ENCODE results near the gene BRD3.
A peak's percentile ranks its signal among the peaks of the same experiment; 100 is the strongest.

Gene BRD3

GRCh38 chr9:134035041-134036039 lies 32.5 kb downstream of the BRD3 start:
- DNase-seq = no peak

GRCh38 chr9:134034215-134035040 lies 33.4 kb downstream of the BRD3 start:
- no peak for DNase-seq

DNA sequence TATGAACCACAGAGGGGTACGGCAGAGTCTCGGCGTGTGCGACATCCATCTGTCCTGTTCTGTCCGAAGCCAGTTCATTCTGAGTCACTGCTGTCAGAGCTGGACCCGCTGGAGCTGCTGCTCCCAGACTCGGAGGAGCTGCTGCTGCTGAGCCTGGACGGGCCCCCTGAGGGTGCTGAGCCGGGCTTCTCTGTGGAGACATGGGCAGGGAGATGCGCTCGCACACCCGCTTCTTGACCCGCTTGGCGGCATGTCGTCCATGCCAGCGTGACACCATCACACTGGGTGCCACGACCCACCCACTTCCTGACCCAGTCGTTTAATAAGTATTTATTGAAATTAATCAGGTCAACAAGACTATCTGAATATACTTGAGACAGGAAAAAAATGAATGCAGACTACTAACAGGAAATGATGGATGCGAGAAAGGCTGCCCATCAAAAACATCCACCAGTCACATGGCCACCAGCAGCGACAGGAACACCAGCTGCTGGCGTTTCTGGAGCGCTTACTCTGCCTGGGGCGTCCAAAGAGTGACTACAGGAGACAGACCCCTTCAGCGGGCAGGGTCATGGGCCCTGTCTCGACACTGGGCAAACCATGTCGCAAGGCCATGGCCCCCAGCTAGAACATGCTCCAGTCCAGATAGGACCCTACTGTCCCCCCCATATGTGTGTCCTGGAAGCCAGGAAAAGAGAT lies 34.2 kb downstream of the BRD3 start:
- DNase-seq = no peak

GRCh38 chr9:134032456-134033222 lies 35.2 kb downstream of the BRD3 start:
- DNase-seq = no peak

GRCh38 chr9:134031783-134032182 lies 36.0 kb downstream of the BRD3 start:
- no peak for DNase-seq

DNA sequence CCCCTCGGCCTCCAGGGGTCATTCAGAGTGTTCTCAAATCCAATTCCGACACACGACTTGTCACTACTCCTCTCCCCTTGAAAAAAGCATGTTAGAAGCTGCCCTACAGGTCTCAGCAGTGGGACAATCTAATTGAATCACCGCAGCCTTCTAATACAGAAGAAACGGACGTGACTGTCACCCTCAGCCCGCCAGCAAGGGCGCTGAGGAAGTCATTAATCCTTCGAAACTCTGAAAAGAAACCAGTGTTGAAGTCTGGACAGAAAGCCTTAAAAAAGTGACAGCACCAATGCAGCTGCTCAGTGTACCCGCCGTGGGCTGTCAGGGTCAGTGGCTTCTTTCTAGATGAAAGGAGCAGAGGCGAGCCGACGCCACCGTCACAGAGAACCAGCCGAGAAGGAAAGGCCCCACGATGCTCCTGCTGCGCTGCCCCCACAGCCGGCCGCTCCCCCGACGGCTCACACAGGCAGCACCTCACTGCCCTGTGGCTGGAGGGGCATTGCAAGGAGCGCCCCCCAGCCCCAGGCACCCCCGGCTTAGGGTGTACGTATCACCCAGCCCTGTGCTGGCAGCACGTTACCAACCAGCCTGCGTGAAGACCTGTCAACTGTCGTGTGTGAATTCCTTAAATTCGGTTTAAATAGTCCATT lies 36.9 kb downstream of the BRD3 start:
- no peak for DNase-seq

DNA sequence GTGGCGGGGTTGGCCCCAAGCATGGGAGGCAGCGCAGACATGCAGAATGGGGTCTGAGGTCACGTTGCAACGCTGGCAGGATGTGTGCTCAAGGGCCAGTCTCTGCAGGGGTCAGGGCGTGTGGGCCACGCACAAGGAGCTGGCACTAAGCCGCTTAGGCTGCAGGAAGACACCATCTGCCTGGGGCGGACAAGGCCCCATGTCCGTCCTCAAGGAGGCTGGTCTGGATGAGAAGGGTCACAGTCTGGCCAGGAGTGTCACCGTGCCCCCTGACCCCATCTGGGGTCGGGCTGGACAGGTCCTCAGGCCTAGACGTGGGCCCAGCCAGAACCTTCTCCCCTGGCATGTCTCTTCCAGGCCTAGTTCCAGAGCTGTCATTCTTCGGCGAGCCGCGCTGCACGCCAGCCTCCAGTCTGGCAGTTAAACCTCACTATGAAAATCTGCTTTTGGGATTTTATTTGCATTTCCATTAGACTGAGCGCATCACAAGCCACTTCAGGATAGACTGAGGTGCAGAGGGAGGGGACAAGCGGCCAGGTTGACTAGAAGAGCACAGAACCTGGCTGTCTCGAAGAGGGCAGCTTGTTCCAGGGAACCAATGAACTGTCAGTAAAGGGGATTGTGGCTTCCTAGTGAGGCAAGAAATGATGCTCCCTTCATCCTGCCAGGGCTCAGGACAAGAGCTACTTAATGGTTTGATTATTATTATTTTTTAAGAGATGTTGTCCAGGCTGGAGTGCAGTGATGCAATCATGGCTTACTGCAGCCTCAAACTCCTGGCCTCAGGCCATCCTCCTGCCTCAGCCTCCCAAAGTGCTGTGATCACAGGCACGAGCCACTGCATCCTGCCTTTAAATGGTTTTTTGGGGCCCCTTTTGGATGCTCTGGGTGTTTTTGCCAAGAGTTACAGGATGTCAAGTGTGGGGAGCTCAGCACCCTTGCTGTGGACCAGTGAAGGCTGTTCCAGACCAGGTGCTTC lies 38.3 kb downstream of the BRD3 start:
- no peak for DNase-seq

DNA sequence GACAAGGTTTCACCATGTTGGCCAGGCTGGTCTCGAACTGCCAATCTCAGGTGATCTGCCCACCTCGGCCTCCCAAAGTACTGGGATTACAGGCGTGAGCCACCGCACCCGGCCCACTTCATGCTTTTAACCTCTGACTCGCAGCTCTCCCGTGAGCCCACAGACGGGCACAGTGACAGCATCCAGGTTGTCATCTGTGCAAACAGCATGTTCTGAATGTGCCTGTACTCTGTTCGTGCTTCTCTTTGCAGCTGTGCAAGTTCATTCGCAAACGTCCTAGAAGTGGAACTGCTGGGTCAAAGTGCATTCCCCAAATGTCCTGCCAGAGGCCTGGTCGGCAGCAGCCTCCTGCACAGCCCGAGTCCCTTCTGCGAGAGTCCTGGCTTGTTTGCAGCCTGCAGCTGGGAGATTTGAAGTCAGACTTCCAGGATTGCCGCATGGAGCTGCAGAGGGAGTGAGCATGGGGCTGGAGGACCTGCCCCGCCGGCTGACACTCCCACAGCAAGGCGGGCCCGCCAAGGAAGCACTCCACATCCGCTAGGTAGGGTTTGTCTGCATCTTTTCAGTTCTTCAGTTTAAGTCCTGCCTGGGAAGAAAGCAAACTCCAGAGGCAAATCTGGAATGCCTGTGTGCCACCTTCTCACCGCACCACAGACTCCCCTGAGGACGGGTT lies 39.1 kb downstream of the BRD3 start:
- no peak for DNase-seq

GRCh38 chr9:134028076-134028475 lies 39.8 kb downstream of the BRD3 start:
- DNase-seq = no peak

DNA sequence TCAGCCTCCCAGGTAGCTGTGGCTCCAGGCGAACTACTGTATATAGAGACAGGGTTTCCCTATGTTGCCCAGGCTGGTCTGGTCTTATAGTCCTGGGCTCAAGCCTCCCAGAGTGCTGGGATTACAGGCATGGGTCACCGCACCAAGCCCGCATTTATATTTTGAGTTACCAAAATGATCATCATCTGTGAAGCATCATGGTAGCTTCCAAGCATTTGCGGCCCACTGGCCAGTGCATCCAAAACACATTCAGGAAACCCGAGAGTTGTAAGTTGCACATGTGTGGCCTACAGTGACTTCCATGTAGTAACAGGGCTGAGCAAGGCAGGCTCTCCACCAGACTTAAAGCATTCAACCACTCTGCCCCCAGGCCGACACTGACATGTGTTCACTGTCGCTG lies 40.3 kb downstream of the BRD3 start:
- DNase-seq = no peak

GRCh38 chr9:134026981-134027380 lies 40.8 kb downstream of the BRD3 start:
- DNase-seq = no peak

DNA sequence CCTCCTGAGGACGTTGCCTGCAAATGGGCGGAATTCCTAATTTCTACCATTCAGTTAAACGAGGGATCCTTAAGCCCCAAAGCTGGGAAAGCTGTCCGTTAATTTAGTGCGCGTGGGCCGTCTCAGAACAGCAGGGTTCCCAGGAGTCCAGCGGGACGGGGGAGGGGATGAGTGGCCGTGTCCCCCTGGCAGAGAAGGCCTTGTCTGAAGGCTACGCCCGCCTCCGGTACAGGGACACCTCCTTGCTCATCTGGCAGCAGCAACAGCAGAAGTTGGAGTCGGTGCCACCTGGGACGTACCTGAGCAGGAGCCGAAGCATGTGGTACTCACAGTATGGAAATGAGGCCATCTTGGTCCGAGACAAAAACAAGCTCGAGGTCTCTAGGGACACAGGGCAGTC lies 41.2 kb downstream of the BRD3 start:
- DNase-seq = no peak

DNA sequence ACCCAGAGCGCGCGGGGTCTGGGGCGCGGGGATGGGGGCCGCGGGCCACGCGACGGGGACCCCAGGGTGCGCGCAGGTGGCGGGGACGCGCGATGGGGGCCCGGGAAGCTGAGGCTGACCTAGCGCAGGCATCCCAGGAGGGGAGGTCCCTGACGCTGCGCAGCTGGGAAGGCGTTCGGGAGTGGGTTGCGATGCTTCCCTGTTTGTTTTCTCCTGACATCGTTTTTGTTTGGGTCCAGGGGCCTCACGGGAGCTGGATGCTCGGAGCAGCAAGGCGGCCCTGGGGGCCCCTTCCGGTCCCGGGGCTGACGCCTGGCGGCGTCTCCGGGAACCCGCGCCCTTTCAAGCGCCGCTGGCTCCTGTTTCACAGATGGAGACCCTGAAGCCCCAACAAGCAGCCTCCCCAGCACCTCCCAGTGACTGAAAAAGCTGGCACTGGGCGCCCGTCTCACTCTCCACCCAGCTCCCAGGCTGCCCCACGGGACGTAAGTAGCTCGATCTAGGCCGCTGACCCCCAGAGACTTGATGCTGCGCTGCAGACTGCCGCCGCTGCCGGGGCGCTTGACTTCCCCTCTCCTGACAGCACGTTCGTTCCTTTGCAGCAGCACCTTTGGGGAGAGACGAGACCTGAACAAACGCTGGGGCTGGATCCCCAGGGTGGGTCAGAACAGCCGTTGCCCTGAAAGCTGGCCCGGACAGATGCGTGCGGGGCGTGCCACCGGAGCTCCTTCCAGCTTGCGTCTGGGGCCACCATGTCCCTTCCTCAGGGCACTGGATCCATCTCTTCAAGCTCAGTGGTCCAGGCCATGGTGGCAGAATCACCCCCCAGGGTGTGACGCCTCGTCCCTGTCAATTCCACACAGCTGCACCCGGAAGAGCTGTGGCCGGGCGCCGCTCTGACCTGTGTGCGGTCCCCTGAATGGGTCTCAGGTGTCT lies 42.0 kb downstream of the BRD3 start:
- DNase-seq = peak; percentile 32

DNA sequence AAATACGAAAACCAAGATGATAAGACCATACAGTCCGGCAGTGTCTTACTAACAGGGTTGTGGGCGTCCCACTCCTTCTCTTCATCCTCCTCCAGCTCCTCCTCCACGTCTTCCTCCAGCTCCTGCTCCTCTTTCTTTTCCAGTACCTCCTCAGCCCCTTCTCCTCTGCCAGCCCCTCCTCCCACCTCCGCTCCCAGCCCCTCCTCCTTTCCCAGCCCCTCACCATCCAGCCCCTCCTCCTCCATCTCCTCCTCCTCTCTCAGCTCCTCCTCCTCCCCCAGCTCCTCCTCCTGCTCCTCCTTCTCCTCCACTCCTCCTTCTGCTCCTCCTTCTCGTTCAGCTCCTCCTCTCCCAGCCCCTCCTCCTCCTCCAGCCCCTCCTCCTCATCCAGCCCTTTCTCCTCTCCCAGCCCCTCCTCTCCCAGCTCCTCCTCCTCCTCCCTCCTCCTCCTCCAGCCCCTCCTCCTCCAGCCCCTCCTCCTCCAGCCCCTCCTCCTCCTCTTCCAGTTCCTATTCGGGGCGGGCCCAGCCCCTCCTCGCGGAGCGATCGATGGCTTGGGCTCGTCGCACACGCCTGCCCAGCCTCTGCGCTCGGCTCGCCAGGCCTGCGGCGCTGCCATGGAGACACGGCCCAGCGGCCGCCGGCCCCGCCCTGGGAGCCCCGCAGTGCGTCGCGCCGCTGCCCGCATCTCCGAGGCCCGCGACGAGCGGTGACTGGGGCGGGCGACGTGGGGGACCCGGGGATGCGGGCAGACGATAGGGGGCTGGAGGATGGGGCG lies 42.8 kb downstream of the BRD3 start, which contains the start of gene BRD3OS:
Gene BRD3OS, plus strand, starts transcription at position 654 of the 778 bp plus-strand sequence. CDS start 1,267 bp downstream, outside the sequence.
- DNase-seq = peak; percentile 98

- no peak for DNase-seq
Measured at GRCh38 chr9:134024214-134024792, 43.5 kb downstream of the BRD3 start.

DNA sequence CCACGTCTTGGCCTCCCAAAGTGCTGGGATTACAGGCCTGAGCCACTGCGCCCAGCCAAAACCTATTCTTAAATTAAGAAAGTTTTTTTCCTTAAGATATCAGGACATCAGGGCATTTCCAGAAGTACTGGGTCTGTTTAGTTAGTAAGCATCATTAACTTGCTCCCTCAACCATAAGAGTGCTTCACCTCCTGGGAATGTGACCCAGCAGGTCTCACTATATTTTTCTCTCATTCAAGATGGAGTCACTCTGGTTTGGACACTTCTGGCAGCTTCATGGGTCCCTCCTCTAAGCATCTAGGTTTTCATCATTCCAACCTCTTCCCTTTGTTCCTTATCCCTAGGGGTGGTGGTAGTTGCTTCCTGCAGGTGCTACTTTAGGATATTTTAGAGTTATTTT lies 52.9 kb downstream of the BRD3 start:
- no peak for DNase-seq

- DNase-seq = no peak
Measured at GRCh38 chr9:134011401-134011800, 56.4 kb downstream of the BRD3 start.

Data from NCI-H1105 treated with DMSO at 0.1 percent for 48 hours (cell line).